Stimulated activated CD4-positive, alpha-beta T cell treated with anti-CD3 and anti-CD28 coated beads, Interleukin-1b, Interleukin-23, amount 100 ng/mL, for 4 hours (primary cell): Measurements from ENCODE around the gene EIF6.
"Not testable (repeated sequence)": the region's sequence is repeated elsewhere in the genome, so short reads cannot be mapped to it uniquely, and the experiment has no call there.

Experiments used
- DNase-seq, 2 donors: peaks; one replicate each; pipeline ENCODE4 v3.0.0-alpha.2; 2020; ENCODE audit warnings: low read depth in 2 of 2

The EIF6 gene

GRCh38 chr20:35284267-35284991, at the start of gene EIF6:
TSS of gene EIF6 (minus strand) at chr20:35284772. CDS start at chr20:35284487, 285 bp downstream.
- peak; percentile 42 to 71 for DNase-seq

- no peak for DNase-seq
These were observed 49.0 kb upstream of the EIF6 start for GRCh38 chr20:35333606-35334005.

GRCh38 chr20:35332540-35333200, 48.1 kb upstream of the EIF6 start:
- no peak for DNase-seq

GRCh38 chr20:35329435-35330139, 45.0 kb upstream of the EIF6 start:
- DNase-seq = peak in 1 of 2 donors; percentile 19

- no peak for DNase-seq
These were observed 44.1 kb upstream of the EIF6 start for GRCh38 chr20:35328689-35329088.

- no peak for DNase-seq
These were observed 43.6 kb upstream of the EIF6 start for GRCh38 chr20:35328095-35328685.

GRCh38 chr20:35327074-35327976, 42.8 kb upstream of the EIF6 start:
- DNase-seq = no peak

- no peak for DNase-seq
These were observed 42.1 kb upstream of the EIF6 start for GRCh38 chr20:35326740-35327073.

GRCh38 chr20:35326021-35326739, 41.6 kb upstream of the EIF6 start:
- DNase-seq = no peak

GRCh38 chr20:35325401-35325800, 40.8 kb upstream of the EIF6 start:
- no peak for DNase-seq

GRCh38 chr20:35320396-35321126, 36.0 kb upstream of the EIF6 start:
- no peak for DNase-seq

- DNase-seq = no peak
These were observed 35.3 kb upstream of the EIF6 start for GRCh38 chr20:35319871-35320197.

- no peak for DNase-seq
These were observed 34.8 kb upstream of the EIF6 start for GRCh38 chr20:35319192-35319870.

GRCh38 chr20:35318502-35319157, 34.1 kb upstream of the EIF6 start:
- no peak for DNase-seq

- no peak for DNase-seq
These were observed 33.0 kb upstream of the EIF6 start for GRCh38 chr20:35317416-35318210.

- DNase-seq = no peak
These were observed 31.5 kb upstream of the EIF6 start for GRCh38 chr20:35316086-35316485.

- not testable (repeated sequence) for DNase-seq
These were observed 31.1 kb upstream of the EIF6 start for GRCh38 chr20:35315632-35316020.
